ENCODE results near the gene MXRA8. TPM values are rescaled to one million over a fixed set of nuclear protein-coding genes. Genes with fewer than 3 reads are reported as not detected.
A peak's percentile ranks its signal among the peaks of the same experiment; 100 is the strongest.

The MXRA8 gene
- total RNA-seq, 2 experiments from 2014 or later: 1.6 to 2.9 TPM

- H3K4me3 Mint-ChIP-seq: peak overlapping the region; percentile 71
- DNase-seq: no peak
Observed at GRCh38 chr1:1376551-1377226, 18.3 kb upstream of the MXRA8 start.

DNA sequence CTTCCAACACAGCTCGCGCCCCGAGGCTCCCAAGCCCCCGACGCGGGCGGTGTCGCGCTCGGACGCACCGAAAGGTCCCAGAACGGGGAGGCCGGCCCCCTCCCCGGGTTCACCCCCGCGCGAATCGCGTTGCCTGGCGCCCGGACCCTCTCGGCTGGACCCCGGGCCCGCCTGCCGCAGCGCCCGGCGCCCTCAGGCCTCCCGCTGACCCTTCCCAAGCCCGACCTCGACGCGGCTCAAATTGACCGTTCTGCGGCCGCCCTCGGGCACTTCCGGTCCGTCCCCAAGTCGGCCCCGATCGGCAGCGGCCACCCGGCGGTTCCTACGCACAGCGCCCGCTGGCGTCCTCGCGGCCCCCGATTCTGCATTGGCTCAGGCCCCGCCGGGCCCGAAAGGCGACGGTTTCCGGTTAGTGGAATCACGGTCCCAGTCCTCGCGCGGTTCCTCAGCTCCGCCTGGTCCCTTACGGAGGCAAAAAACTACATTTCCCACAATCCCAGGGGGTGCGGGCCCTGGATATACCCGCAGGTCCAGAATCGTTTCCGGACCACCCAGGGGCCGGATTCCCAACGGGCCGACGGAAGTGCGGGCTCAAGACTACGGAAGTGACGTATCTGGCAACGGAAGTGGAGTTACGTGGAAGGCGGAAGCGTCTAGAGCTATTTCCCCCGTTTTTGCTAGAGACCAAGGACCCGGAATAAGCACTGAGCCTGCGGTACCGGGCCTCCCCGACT lies 16.7 kb upstream of the MXRA8 start, which contains the start of gene AURKAIP1:
Gene AURKAIP1 (minus strand): TSS at position 279 of the 734 bp plus-strand sequence. CDS start 451 bp downstream, outside the sequence.
- intact Hi-C loops (cut with DNase I, micrococcal nuclease): loop anchor here (1.0 to 10.0 kb wide), 7 partner anchors 24 to 100 kb away; partner anchors contain the start of genes CCNL2 (in 2 of the 2), MRPL20 (in 2 of the 2), PUSL1 (in 2 of the 2) and ACAP3 (in 1 of the 2)
- Histone ChIP-seq H3K4me3 (ENCODE audit: low read length) (peak within 1 kb of the TSS; percentile 84), H3K9me3 (ENCODE audit: control insufficient read depth in 1 of 2, insufficient read depth in 1 of 2, low read length in 2 of 2) (no peaks in the 10 kb centered on the region), H3K4me1 (ENCODE audit: insufficient read depth, low read length) (peaks cover 54% of the 10 kb centered on the region), H3K27ac (ENCODE audit: low read depth in 1 of 2, low read length in 2 of 2) (peak within 1 kb of the TSS; percentile 87 to 89), H3K27me3 (ENCODE audit: control insufficient read depth in 1 of 2, insufficient read depth in 2 of 2, low read length in 2 of 2) (no peaks in the 10 kb centered on the region), H3K36me3 (ENCODE audit: insufficient read depth, low read length) (peaks cover 4% of the 10 kb centered on the region)
- DNase-seq (peak; percentile 88 to 100 (median 93)), ATAC-seq (ENCODE audit: poor library complexity) (peak; percentile 66)
- Mint-ChIP-seq H3K4me3 (peak within 1 kb of the TSS; percentile 99), H3K36me3 (ENCODE audit: low read depth) (peaks cover 10% of the 10 kb centered on the region), H3K27me3 (no peaks in the 10 kb centered on the region), H3K4me1 (ENCODE audit: low read depth) (peaks cover 38% of the 10 kb centered on the region), H3K27ac (peak within 1 kb of the TSS; percentile 91), H3K9me3 (no peaks in the 10 kb centered on the region)
- CTCF ChIA-PET: interaction anchor here (1.2 to 1.6 kb wide), 3 partner anchors 24 to 253 kb away, joined by 4 to 11 read pairs (median 7); partner anchors contain the start of genes CCNL2 and MRPL20
- POLR2A ChIA-PET: interaction anchor here (0.6 to 3.3 kb wide), 26 partner anchors 10 to 789 kb away, joined by 3 to 80 read pairs (median 4); partner anchors contain the start of genes C1orf159, CCNL2, MIB2 and MRPL20
- TF ChIP-seq CTCF (IDR thresholded peaks at IDR 0.05): no peak

More at GRCh38 chr1:1376551-1377226, 18.3 kb upstream of the MXRA8 start:
- no peak overlapping the region for H3K27ac ChIP-seq (ENCODE audit: low read depth in 1 of 2, low read length in 2 of 2)
- no peaks in the 10 kb centered on the region for H3K9me3 Mint-ChIP-seq
- H3K27me3 Mint-ChIP-seq: no peaks in the 10 kb centered on the region
- CTCF ChIA-PET: no interaction called here
- peaks cover 10% of the 10 kb centered on the region for H3K36me3 Mint-ChIP-seq (ENCODE audit: low read depth)
- no peaks in the 10 kb centered on the region for H3K27me3 ChIP-seq (ENCODE audit: control insufficient read depth in 1 of 2, insufficient read depth in 2 of 2, low read length in 2 of 2)
- intact Hi-C loops (cut with DNase I, micrococcal nuclease): loop anchor here in 1 of 2 experiments (10.0 kb wide), 1 partner anchor 72 kb away; the partner anchor contains the start of genes ACAP3 and PUSL1
- no peak for TF ChIP-seq CTCF (IDR thresholded peaks at IDR 0.05)
- peaks cover 40% of the 10 kb centered on the region for H3K4me1 ChIP-seq (ENCODE audit: insufficient read depth, low read length)
- no peak for ATAC-seq (ENCODE audit: poor library complexity)
- peak overlapping the region; percentile 91 for H3K27ac Mint-ChIP-seq
- POLR2A ChIA-PET: interaction anchor here (1.2 to 3.3 kb wide), 4 partner anchors 11 to 337 kb away, joined by 3 to 80 read pairs (median 21); partner anchors contain the start of genes CCNL2 and MRPL20
- no peak overlapping the region for H3K4me3 ChIP-seq (ENCODE audit: low read length)
- H3K36me3 ChIP-seq (ENCODE audit: insufficient read depth, low read length): peaks cover 5% of the 10 kb centered on the region
- no peaks in the 10 kb centered on the region for H3K9me3 ChIP-seq (ENCODE audit: control insufficient read depth in 1 of 2, insufficient read depth in 1 of 2, low read length in 2 of 2)
- peaks cover 24% of the 10 kb centered on the region for H3K4me1 Mint-ChIP-seq (ENCODE audit: low read depth)

DNA sequence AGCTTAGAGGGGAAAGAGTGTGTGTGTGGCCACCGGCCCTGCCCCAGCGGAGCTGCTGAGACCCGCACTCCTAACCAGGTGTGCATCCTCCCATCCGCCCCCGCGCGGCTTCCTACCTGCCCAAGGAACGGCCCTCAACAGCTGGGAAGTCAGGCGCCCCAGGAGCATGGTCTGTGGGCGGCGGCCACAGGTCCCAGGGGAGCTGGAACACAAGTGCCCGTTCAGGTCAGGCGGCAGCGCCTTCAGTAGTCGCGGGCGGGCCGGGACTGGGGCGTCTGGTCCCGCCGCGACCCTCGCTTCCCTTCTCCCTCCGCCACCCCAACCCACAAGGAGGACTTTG lies 16.2 kb upstream of the MXRA8 start:
- H3K9me3 ChIP-seq (ENCODE audit: control insufficient read depth in 1 of 2, insufficient read depth in 1 of 2, low read length in 2 of 2): no peaks in the 10 kb centered on the region
- H3K4me1 ChIP-seq (ENCODE audit: insufficient read depth, low read length): peaks cover 54% of the 10 kb centered on the region
- ChIA-PET CTCF (interaction anchor here (1.2 to 1.6 kb wide), 3 partner anchors 25 to 252 kb away, joined by 4 to 11 read pairs (median 7); partner anchors contain the start of genes CCNL2 and MRPL20), POLR2A (interaction anchor here (0.6 to 3.3 kb wide), 19 partner anchors 11 to 789 kb away, joined by 3 to 80 read pairs (median 6); partner anchors contain the start of genes CCNL2, MIB2, MRPL20 and NADK)
- peak overlapping the region; percentile 88 for H3K4me3 Mint-ChIP-seq
- no peaks in the 10 kb centered on the region for H3K27me3 Mint-ChIP-seq
- TF ChIP-seq CTCF (IDR thresholded peaks at IDR 0.05): no peak
- H3K36me3 ChIP-seq (ENCODE audit: insufficient read depth, low read length): peaks cover 4% of the 10 kb centered on the region
- no peaks in the 10 kb centered on the region for H3K9me3 Mint-ChIP-seq
- ATAC-seq (ENCODE audit: poor library complexity) (no peak), DNase-seq (peak in 1 of 14 experiments; percentile 19)
- H3K4me1 Mint-ChIP-seq (ENCODE audit: low read depth): peaks cover 40% of the 10 kb centered on the region
- peak overlapping the region; percentile 87 to 89 for H3K27ac ChIP-seq (ENCODE audit: low read depth in 1 of 2, low read length in 2 of 2)
- H3K4me3 ChIP-seq (ENCODE audit: low read length): peak overlapping the region; percentile 84
- intact Hi-C loops (cut with DNase I, micrococcal nuclease): loop anchor here (2.0 to 10.0 kb wide), 4 partner anchors 24 to 100 kb away; partner anchors contain the start of genes ACAP3 (in 1 of the 2), CCNL2 (in 1 of the 2), MRPL20 (in 1 of the 2) and PUSL1 (in 1 of the 2)
- peaks cover 10% of the 10 kb centered on the region for H3K36me3 Mint-ChIP-seq (ENCODE audit: low read depth)
- H3K27me3 ChIP-seq (ENCODE audit: control insufficient read depth in 1 of 2, insufficient read depth in 2 of 2, low read length in 2 of 2): no peaks in the 10 kb centered on the region
- H3K27ac Mint-ChIP-seq: peak overlapping the region; percentile 91
